MCF 10A (cell line): Measurements from ENCODE around the gene GGPS1. TPM values are rescaled to one million over a fixed set of nuclear protein-coding genes. Genes with fewer than 3 reads are reported as not detected.

Experiments
- BruUV-seq: library from RNA; stranded (reverse); fragments of 400-500 nt; replicated peaks from 2 replicates; lab custom pipeline; 2021; lab: Mats Ljungman, UMichigan
- CTCF ChIA-PET: fragments of 300-600 bp; sonication (Branson Sonifier 250); formaldehyde crosslinking; extraction: SDS; loops from one replicate; lab custom pipeline; 2021; ENCODE audit warnings: antibody characterized with exemption, inconsistent platforms; lab: Yijun Ruan, JAX
- POLR2A ChIA-PET: fragments of 300-600, 350-650 bp; sonication (Branson Sonifier 250); formaldehyde crosslinking; extraction: SDS; loops from one replicate; lab custom pipeline; 2020; ENCODE audit warnings: antibody characterized with exemption, inconsistent platforms; lab: Yijun Ruan, JAX
- DNase-seq: peaks from one replicate; pipeline ENCODE4 v3.0.0-alpha.2; 2018; ENCODE audit not compliant: unreplicated experiment
- H3K27ac Mint-ChIP-seq: one replicate; pipeline ENCODE4 v1.8.0; 2022; ENCODE audit warnings: mild to moderate bottlenecking, low read depth, mixed read lengths; ENCODE audit not compliant: unreplicated experiment
- H3K27me3 Mint-ChIP-seq: one replicate; pipeline ENCODE4 v1.8.0; 2022; ENCODE audit warnings: mixed read lengths; ENCODE audit not compliant: insufficient read depth, unreplicated experiment
- H3K36me3 Mint-ChIP-seq: one replicate; pipeline ENCODE4 v1.8.0; 2022; ENCODE audit warnings: mild to moderate bottlenecking, moderate library complexity, mixed read lengths; ENCODE audit not compliant: insufficient read depth, unreplicated experiment
- H3K4me1 Mint-ChIP-seq: one replicate; pipeline ENCODE4 v1.8.0; 2022; ENCODE audit warnings: mixed read lengths; ENCODE audit not compliant: insufficient read depth, unreplicated experiment
- H3K4me3 Mint-ChIP-seq: one replicate; pipeline ENCODE4 v1.8.0; 2022; ENCODE audit warnings: mild to moderate bottlenecking, moderate library complexity, mixed read lengths; ENCODE audit not compliant: unreplicated experiment
- H3K9me3 Mint-ChIP-seq: one replicate; pipeline ENCODE4 v1.8.0; 2022; ENCODE audit warnings: mixed read lengths; ENCODE audit not compliant: unreplicated experiment
- intact Hi-C: fragments of 100-400 bp; cut with micrococcal nuclease; formaldehyde crosslinking; loops from 2 replicates; pipeline ENCODE4 v1.14.1; 2022
- total RNA-seq: library from RNA; stranded (reverse); gene quantifications from 2 replicates; pipeline ENCODE4 v1.2.3, GENCODE V29; 2022
- TF ChIP-seq, protein P1 (sequence below): fragments of 200-600 bp; IDR thresholded peaks from one replicate; pipeline ENCODE4 v1.8.0; 2022; ENCODE audit warnings: antibody characterized with exemption, mild to moderate bottlenecking; ENCODE audit not compliant: unreplicated experiment

GGPS1 gene
- total RNA-seq, 1 experiment from 2014 or later = 74.8 TPM

DNA sequence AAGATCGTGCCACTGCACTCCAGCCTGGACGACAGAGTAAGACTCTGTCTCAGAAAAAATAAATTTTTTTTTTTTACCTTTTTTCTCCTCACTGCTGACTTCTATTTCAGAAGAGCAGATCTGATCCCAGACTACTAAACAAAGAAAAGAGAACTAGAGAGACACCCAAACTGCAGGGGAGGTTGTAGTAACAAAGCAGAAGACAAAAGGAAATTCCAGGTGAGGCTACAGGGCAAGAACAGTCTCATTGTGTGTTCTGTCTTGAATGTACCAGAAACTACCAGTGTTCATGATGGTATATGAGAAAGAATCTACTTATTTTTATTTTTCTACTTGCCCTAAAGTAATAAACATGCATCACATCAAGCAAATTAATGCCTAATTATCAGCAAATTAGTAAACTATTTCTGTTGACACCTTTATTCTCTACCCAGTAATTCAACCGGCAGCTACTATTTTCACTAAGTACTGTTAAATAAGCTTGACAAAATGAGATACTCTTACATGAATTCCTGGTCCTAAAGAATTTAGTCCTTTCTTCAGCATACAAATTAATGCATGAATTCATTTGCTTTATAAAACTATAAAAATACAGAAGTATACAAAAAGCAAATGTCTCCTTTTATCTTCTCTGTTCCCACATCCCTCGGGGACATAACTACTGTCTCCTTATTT is 41.0 kb upstream of the GGPS1 start:
- no peaks in the 10 kb centered on the region for H3K27me3 Mint-ChIP-seq
- intact Hi-C loops = no loop called here
- no TSS peak for BruUV-seq
- no peaks in the 10 kb centered on the region for H3K9me3 Mint-ChIP-seq
- DNase-seq = no peak
- no peaks in the 10 kb centered on the region for H3K36me3 Mint-ChIP-seq
- TF ChIP-seq, protein P1, sequence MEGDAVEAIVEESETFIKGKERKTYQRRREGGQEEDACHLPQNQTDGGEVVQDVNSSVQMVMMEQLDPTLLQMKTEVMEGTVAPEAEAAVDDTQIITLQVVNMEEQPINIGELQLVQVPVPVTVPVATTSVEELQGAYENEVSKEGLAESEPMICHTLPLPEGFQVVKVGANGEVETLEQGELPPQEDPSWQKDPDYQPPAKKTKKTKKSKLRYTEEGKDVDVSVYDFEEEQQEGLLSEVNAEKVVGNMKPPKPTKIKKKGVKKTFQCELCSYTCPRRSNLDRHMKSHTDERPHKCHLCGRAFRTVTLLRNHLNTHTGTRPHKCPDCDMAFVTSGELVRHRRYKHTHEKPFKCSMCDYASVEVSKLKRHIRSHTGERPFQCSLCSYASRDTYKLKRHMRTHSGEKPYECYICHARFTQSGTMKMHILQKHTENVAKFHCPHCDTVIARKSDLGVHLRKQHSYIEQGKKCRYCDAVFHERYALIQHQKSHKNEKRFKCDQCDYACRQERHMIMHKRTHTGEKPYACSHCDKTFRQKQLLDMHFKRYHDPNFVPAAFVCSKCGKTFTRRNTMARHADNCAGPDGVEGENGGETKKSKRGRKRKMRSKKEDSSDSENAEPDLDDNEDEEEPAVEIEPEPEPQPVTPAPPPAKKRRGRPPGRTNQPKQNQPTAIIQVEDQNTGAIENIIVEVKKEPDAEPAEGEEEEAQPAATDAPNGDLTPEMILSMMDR = no peak
- no peak overlapping the region for H3K4me3 Mint-ChIP-seq
- ChIA-PET POLR2A (interaction anchor here (1.2 to 1.7 kb wide), 2 partner anchors 27 to 40 kb away, joined by 3 to 6 read pairs; no protein-coding TSS in a partner anchor), CTCF (interaction anchor here (0.7 to 1.0 kb wide), 2 partner anchors 8 to 11 kb away, joined by 3 to 5 read pairs; no protein-coding TSS in a partner anchor)
- H3K27ac Mint-ChIP-seq = no peak overlapping the region
- H3K4me1 Mint-ChIP-seq = peaks cover 32% of the 10 kb centered on the region

DNA sequence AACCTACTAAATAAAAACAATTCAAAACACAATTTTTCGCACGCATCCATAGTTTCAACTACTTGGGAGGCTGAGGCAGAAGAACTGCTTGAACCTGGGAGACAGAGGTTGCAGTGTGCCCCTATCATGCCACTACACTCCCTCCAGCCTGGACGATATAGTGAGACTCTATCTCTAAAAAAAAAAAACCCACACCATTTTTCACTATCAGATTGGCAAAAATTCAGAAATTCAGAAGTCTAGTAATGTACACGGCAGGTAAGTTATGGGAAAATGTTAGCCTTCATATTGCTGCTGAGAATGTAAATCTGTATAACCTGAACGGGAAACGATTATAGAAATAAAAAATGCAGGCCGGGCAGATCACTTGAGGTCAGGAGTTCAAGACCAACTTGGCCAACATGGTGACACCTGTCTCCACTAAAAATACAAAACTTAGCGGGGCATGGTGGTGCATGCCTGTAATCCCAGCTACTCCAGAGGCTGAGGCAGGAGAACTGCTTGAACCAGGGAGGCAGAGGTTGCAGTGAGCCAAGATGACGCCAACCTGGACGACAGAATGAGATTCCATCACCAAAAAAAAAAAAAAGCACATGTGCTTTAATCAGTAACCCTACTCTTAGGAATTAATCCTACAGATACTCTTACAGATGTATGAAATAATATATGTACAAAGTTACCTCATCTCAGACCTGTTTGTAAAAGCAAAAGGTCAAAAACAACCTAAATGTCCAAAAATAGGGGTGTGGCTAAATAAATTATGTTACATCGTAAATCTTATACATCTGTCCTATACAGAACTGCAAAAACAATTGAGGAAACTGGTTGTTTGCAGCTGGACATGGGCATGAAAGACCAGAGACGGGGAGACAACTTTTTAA is 38.3 kb upstream of the GGPS1 start:
- H3K9me3 Mint-ChIP-seq = no peaks in the 10 kb centered on the region
- intact Hi-C loops = no loop called here
- peaks cover 37% of the 10 kb centered on the region for H3K4me1 Mint-ChIP-seq
- TF ChIP-seq, protein P1 = no peak
- POLR2A ChIA-PET = interaction anchor here (0.6 to 0.9 kb wide), 3 partner anchors 25 to 132 kb away, joined by 3 read pairs; no protein-coding TSS in a partner anchor
- no peaks in the 10 kb centered on the region for H3K27me3 Mint-ChIP-seq
- H3K27ac Mint-ChIP-seq = no peak overlapping the region
- no TSS peak for BruUV-seq
- no peak for DNase-seq
- no peaks in the 10 kb centered on the region for H3K36me3 Mint-ChIP-seq
- H3K4me3 Mint-ChIP-seq = no peak overlapping the region
- CTCF ChIA-PET = interaction anchor here (0.8 to 1.1 kb wide), 2 partner anchors 127 kb away, joined by 3 to 4 read pairs; no protein-coding TSS in a partner anchor

DNA sequence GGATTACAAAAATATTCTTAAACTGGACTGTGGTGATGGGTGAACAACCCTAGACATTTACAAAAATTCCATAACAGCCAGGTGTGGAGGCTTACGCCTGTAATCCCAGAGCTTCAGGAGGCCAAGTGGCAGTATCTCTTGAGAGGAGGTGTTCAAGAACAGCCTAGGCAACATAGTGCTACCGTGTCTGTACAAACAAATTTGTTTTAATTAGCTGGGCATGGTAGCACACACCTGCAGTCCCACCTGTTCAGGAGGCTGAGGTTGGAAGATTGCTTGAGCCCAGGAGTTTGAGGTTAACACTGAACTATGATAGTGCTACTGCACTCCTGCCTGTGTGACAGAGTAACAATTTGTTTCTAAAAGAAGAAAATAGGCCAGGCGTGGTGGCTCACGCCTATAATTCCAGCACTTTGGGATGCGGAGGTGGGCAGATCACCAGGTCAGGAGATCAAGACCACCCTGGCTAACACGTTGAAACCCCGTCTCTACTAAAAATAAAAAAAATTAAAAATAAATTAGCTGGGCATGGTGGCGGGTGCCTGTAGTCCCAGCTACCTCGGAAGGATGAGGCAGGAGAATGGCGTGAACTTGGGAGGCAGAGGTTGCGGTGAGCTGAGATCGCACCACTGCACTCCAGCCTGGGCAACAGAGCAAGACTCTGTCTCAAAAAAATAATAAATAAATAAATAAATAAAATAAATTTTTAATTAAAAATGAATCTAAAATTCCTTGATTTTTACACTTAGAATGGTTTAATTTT is 37.4 kb upstream of the GGPS1 start:
- POLR2A ChIA-PET = interaction anchor here (0.6 to 1.0 kb wide), 4 partner anchors 18 to 131 kb away, joined by 3 read pairs; no protein-coding TSS in a partner anchor
- Mint-ChIP-seq H3K27me3 (no peaks in the 10 kb centered on the region), H3K9me3 (no peaks in the 10 kb centered on the region), H3K27ac (no peak overlapping the region), H3K4me1 (peaks cover 32% of the 10 kb centered on the region), H3K4me3 (no peak overlapping the region), H3K36me3 (no peaks in the 10 kb centered on the region)
- intact Hi-C loops = no loop called here
- TF ChIP-seq, protein P1 = no peak
- no TSS peak for BruUV-seq
- DNase-seq = no peak
- CTCF ChIA-PET = interaction anchor here (1.1 kb wide), 1 partner anchor 126 kb away, joined by 4 read pairs; no protein-coding TSS in a partner anchor
